Measurements from ENCODE around the gene SORD. TPM values are rescaled to one million over a fixed set of nuclear protein-coding genes. Genes with fewer than 3 reads are reported as not detected.
A peak's percentile ranks its signal among the peaks of the same experiment; 100 is the strongest.
"Not testable (repeated sequence)": the region's sequence is repeated elsewhere in the genome, so short reads cannot be mapped to it uniquely, and the experiment has no call there.

SORD gene
- total and polyA plus RNA-seq, 2 donors = 4.3 to 17.2 TPM

- H3K9me3 ChIP-seq (ENCODE audit: control insufficient read depth in 2 of 2, insufficient read depth in 1 of 2, low read length in 1 of 2); H3K27me3 ChIP-seq (ENCODE audit: control insufficient read depth in 2 of 2, insufficient read depth in 1 of 2, low read length in 1 of 2); H3K4me1 ChIP-seq (ENCODE audit: control insufficient read depth in 2 of 2, insufficient read depth in 2 of 2, low read length in 2 of 2); H3K36me3 ChIP-seq (ENCODE audit: control insufficient read depth in 2 of 2, insufficient read depth in 2 of 2, low read length in 1 of 2); H3K27ac ChIP-seq (ENCODE audit: low read depth in 1 of 2, low read length in 1 of 2); H3K4me3 ChIP-seq (ENCODE audit: low read length in 2 of 2); DNase-seq (ENCODE audit: low read depth in 6 of 9, low spot score in 9 of 9): not testable (repeated sequence)
- WGBS = 97% methylated on average over 1 of the region's 1 CpG
These were observed 21.3 kb downstream of the SORD start for GRCh38 chr15:45044270-45044669.

- H3K9me3 ChIP-seq (ENCODE audit: control insufficient read depth in 2 of 2, insufficient read depth in 1 of 2, low read length in 1 of 2); H3K4me3 ChIP-seq (ENCODE audit: low read length in 2 of 2); H3K27me3 ChIP-seq (ENCODE audit: control insufficient read depth in 2 of 2, insufficient read depth in 1 of 2, low read length in 1 of 2); DNase-seq (ENCODE audit: low read depth in 6 of 9, low spot score in 9 of 9); H3K4me1 ChIP-seq (ENCODE audit: control insufficient read depth in 2 of 2, insufficient read depth in 2 of 2, low read length in 2 of 2); H3K36me3 ChIP-seq (ENCODE audit: control insufficient read depth in 2 of 2, insufficient read depth in 2 of 2, low read length in 1 of 2): not testable (repeated sequence)
- WGBS = 80% methylated on average over 4 of the region's 4 CpGs
- H3K27ac ChIP-seq (ENCODE audit: low read depth in 1 of 2, low read length in 1 of 2) = peak overlapping the region in 1 of 2 donors; percentile 6
These were observed 25.4 kb downstream of the SORD start for GRCh38 chr15:45048449-45048793.

- Histone ChIP-seq H3K4me1 (ENCODE audit: control insufficient read depth in 2 of 2, insufficient read depth in 2 of 2, low read length in 2 of 2) (no peaks in the 10 kb centered on the region), H3K9me3 (ENCODE audit: control insufficient read depth in 2 of 2, insufficient read depth in 1 of 2, low read length in 1 of 2) (peaks cover 0 to 2% of the 10 kb centered on the region in 2 donors), H3K4me3 (ENCODE audit: low read length in 2 of 2) (no peak overlapping the region), H3K36me3 (ENCODE audit: control insufficient read depth in 2 of 2, insufficient read depth in 2 of 2, low read length in 1 of 2) (peaks cover 0 to 9% of the 10 kb centered on the region in 2 donors), H3K27ac (ENCODE audit: low read depth in 1 of 2, low read length in 1 of 2) (peak overlapping the region; percentile 6 to 31), H3K27me3 (ENCODE audit: control insufficient read depth in 2 of 2, insufficient read depth in 1 of 2, low read length in 1 of 2) (no peaks in the 10 kb centered on the region)
- DNase-seq (ENCODE audit: low read depth in 6 of 9, low spot score in 9 of 9) = peak in 2 of 9 donors; percentile 14 to 38
- 68% methylated on average over 7 of the region's 7 CpGs for WGBS
These were observed 26.0 kb downstream of the SORD start for GRCh38 chr15:45048794-45049631.

- Histone ChIP-seq H3K4me3 (ENCODE audit: low read length in 2 of 2) (no peak overlapping the region), H3K4me1 (ENCODE audit: control insufficient read depth in 2 of 2, insufficient read depth in 2 of 2, low read length in 2 of 2) (no peaks in the 10 kb centered on the region), H3K36me3 (ENCODE audit: control insufficient read depth in 2 of 2, insufficient read depth in 2 of 2, low read length in 1 of 2) (peaks cover 0 to 9% of the 10 kb centered on the region in 2 donors), H3K27ac (ENCODE audit: low read depth in 1 of 2, low read length in 1 of 2) (no peak overlapping the region), H3K27me3 (ENCODE audit: control insufficient read depth in 2 of 2, insufficient read depth in 1 of 2, low read length in 1 of 2) (no peaks in the 10 kb centered on the region), H3K9me3 (ENCODE audit: control insufficient read depth in 2 of 2, insufficient read depth in 1 of 2, low read length in 1 of 2) (peaks cover 0 to 2% of the 10 kb centered on the region in 2 donors)
- DNase-seq (ENCODE audit: low read depth in 6 of 9, low spot score in 9 of 9) = no peak
- WGBS = 99% methylated on average over 1 of the region's 1 CpG
These were observed 27.6 kb downstream of the SORD start for GRCh38 chr15:45050587-45050986.

- H3K27me3 ChIP-seq (ENCODE audit: control insufficient read depth in 2 of 2, insufficient read depth in 1 of 2, low read length in 1 of 2); H3K9me3 ChIP-seq (ENCODE audit: control insufficient read depth in 2 of 2, insufficient read depth in 1 of 2, low read length in 1 of 2); H3K4me1 ChIP-seq (ENCODE audit: control insufficient read depth in 2 of 2, insufficient read depth in 2 of 2, low read length in 2 of 2); H3K4me3 ChIP-seq (ENCODE audit: low read length in 2 of 2); H3K27ac ChIP-seq (ENCODE audit: low read depth in 1 of 2, low read length in 1 of 2); H3K36me3 ChIP-seq (ENCODE audit: control insufficient read depth in 2 of 2, insufficient read depth in 2 of 2, low read length in 1 of 2); DNase-seq (ENCODE audit: low read depth in 6 of 9, low spot score in 9 of 9): not testable (repeated sequence)
- WGBS = 99% methylated on average over 3 of the region's 3 CpGs
These were observed 29.7 kb downstream of the SORD start for GRCh38 chr15:45052676-45053075.

- H3K27ac ChIP-seq (ENCODE audit: low read depth in 1 of 2, low read length in 1 of 2) = not testable (repeated sequence)
- WGBS = 95% methylated on average over 3 of the region's 3 CpGs
These were observed 36.0 kb downstream of the SORD start for GRCh38 chr15:45058690-45059675.

GRCh38 chr15:45062301-45062700, 39.3 kb downstream of the SORD start:
- not testable (repeated sequence) for H3K27ac ChIP-seq (ENCODE audit: low read depth in 1 of 2, low read length in 1 of 2); H3K36me3 ChIP-seq (ENCODE audit: control insufficient read depth in 2 of 2, insufficient read depth in 2 of 2, low read length in 1 of 2); H3K4me1 ChIP-seq (ENCODE audit: control insufficient read depth in 2 of 2, insufficient read depth in 2 of 2, low read length in 2 of 2); H3K4me3 ChIP-seq (ENCODE audit: low read length in 2 of 2); H3K27me3 ChIP-seq (ENCODE audit: control insufficient read depth in 2 of 2, insufficient read depth in 1 of 2, low read length in 1 of 2); DNase-seq (ENCODE audit: low read depth in 6 of 9, low spot score in 9 of 9); H3K9me3 ChIP-seq (ENCODE audit: control insufficient read depth in 2 of 2, insufficient read depth in 1 of 2, low read length in 1 of 2)
- 97% methylated on average over 7 of the region's 7 CpGs for WGBS

More at GRCh38 chr15:45058690-45059675, 36.0 kb downstream of the SORD start:
- not testable (repeated sequence) for H3K27me3 ChIP-seq (ENCODE audit: control insufficient read depth in 2 of 2, insufficient read depth in 1 of 2, low read length in 1 of 2); DNase-seq (ENCODE audit: low read depth in 6 of 9, low spot score in 9 of 9); H3K36me3 ChIP-seq (ENCODE audit: control insufficient read depth in 2 of 2, insufficient read depth in 2 of 2, low read length in 1 of 2); H3K9me3 ChIP-seq (ENCODE audit: control insufficient read depth in 2 of 2, insufficient read depth in 1 of 2, low read length in 1 of 2); H3K4me1 ChIP-seq (ENCODE audit: control insufficient read depth in 2 of 2, insufficient read depth in 2 of 2, low read length in 2 of 2); H3K4me3 ChIP-seq (ENCODE audit: low read length in 2 of 2)

GRCh38 chr15:45064386-45064785, 41.4 kb downstream of the SORD start:
- Histone ChIP-seq H3K4me1 (ENCODE audit: control insufficient read depth in 2 of 2, insufficient read depth in 2 of 2, low read length in 2 of 2) (no peaks in the 10 kb centered on the region), H3K27ac (ENCODE audit: low read depth in 1 of 2, low read length in 1 of 2) (no peak overlapping the region), H3K9me3 (ENCODE audit: control insufficient read depth in 2 of 2, insufficient read depth in 1 of 2, low read length in 1 of 2) (no peaks in the 10 kb centered on the region), H3K27me3 (ENCODE audit: control insufficient read depth in 2 of 2, insufficient read depth in 1 of 2, low read length in 1 of 2) (no peaks in the 10 kb centered on the region), H3K36me3 (ENCODE audit: control insufficient read depth in 2 of 2, insufficient read depth in 2 of 2, low read length in 1 of 2) (no peaks in the 10 kb centered on the region), H3K4me3 (ENCODE audit: low read length in 2 of 2) (no peak overlapping the region)
- DNase-seq (ENCODE audit: low read depth in 6 of 9, low spot score in 9 of 9) = no peak
- 97% methylated on average over 4 of the region's 4 CpGs for WGBS

- not testable (repeated sequence) for H3K27ac ChIP-seq (ENCODE audit: low read depth in 1 of 2, low read length in 1 of 2); H3K4me3 ChIP-seq (ENCODE audit: low read length in 2 of 2); H3K4me1 ChIP-seq (ENCODE audit: control insufficient read depth in 2 of 2, insufficient read depth in 2 of 2, low read length in 2 of 2); H3K27me3 ChIP-seq (ENCODE audit: control insufficient read depth in 2 of 2, insufficient read depth in 1 of 2, low read length in 1 of 2); DNase-seq (ENCODE audit: low read depth in 6 of 9, low spot score in 9 of 9); H3K9me3 ChIP-seq (ENCODE audit: control insufficient read depth in 2 of 2, insufficient read depth in 1 of 2, low read length in 1 of 2); H3K36me3 ChIP-seq (ENCODE audit: control insufficient read depth in 2 of 2, insufficient read depth in 2 of 2, low read length in 1 of 2)
- WGBS = 92% methylated on average over 5 of the region's 6 CpGs
These were observed 47.0 kb downstream of the SORD start for GRCh38 chr15:45069942-45070360.
